ENCODE data around the gene KCNAB1. TPM values are rescaled to one million over a fixed set of nuclear protein-coding genes. Genes with fewer than 3 reads are reported as not detected.
"Not testable (repeated sequence)": the region's sequence is repeated elsewhere in the genome, so short reads cannot be mapped to it uniquely, and the experiment has no call there.

Gene KCNAB1
- total RNA-seq, 1 experiment from 2014 or later = not detected

DNA sequence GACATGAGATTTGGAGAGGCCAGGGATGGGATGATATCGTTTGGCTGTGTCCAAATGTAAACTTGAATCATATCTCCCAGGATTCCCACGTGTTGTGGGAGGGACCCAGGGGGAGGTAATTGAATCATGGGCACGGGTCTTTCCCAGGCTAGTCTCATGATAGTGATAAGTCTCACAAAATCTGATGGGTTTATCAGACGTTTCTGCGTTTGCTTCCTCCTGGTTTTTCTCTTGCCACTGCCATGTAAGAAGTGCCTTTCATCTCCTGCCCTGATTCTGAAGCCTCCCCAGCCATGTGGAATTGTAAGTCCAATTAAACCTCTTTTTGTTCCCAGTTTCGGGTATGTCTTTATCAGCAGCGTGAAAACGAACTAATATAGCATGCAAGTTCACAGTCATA lies 442.1 kb downstream of the KCNAB1 start:
- H3K36me3 ChIP-seq (ENCODE audit: control insufficient read depth in 1 of 2, insufficient read depth in 2 of 2, low read length in 2 of 2); H3K79me2 ChIP-seq (ENCODE audit: insufficient read depth, low read length); H3K27me3 ChIP-seq (ENCODE audit: insufficient read depth, low read length); H3K9me2 ChIP-seq (ENCODE audit: insufficient read depth); H3K9ac ChIP-seq (ENCODE audit: low read length); H3K27ac ChIP-seq (ENCODE audit: low read depth, low read length); BruUV-seq (replicated peaks); ATAC-seq; DNase-seq (ENCODE audit: low read depth, low spot score); H3K9me3 ChIP-seq (ENCODE audit: control insufficient read depth in 1 of 2, insufficient read depth in 1 of 2, low read depth in 1 of 2, low read length in 2 of 2); H3K4me3 ChIP-seq (replicated peaks in 1 of 2; ENCODE audit: low read depth in 1 of 2, low read length in 2 of 2); H3K4me2 ChIP-seq (ENCODE audit: low read length); CTCF ChIA-PET; H4K20me1 ChIP-seq (ENCODE audit: insufficient read depth); POLR2A ChIA-PET; H2AFZ ChIP-seq (ENCODE audit: low read depth, low read length, poor library complexity, severe bottlenecking); RAD21 ChIA-PET (ENCODE audit: low non-redundant PET in 1 of 2, low total read pairs in 2 of 2, uncharacterized antibody in 2 of 2, unreplicated experiment in 2 of 2); H3K4me1 ChIP-seq (ENCODE audit: control insufficient read depth in 1 of 2, insufficient read depth in 2 of 2, low read length in 2 of 2); intact Hi-C loops (cut with micrococcal nuclease): not testable (repeated sequence)

DNA sequence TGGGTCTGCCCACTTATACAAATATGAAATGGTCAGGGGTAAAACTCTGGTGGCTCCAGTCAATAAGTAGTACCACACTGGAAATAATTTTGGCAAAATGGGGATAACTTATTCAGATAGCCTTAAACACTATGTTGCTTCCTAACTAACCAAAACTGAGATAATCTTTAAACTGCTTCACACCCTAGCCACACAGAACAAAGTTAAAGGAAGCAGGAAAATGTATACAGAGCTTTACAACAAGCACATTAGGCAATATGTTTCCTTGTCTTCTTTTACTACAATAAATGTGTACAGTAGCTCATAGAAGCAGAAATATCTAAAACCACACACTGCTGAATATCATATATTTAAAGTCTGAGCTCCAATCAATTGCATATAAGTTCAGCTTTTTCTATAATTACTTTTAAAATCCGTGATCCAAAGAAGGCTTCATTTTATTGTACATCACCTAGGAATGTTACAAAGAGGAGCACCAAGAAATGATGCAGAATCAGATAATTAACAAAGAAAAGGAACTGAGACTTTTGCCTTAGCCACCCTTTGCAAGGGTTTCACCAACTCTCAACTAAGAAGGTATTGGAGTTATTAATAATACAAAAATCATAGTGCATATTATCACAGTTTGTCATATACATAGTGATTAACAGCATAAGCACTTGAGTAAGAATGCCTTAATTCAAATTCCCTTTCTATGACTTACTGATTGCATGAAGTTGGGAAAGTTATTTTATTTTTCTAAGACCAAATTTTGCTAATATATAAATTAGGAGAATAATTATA lies 443.7 kb downstream of the KCNAB1 start:
- H3K9me2 ChIP-seq (ENCODE audit: insufficient read depth) = no peaks in the 10 kb centered on the region
- H3K4me1 ChIP-seq (ENCODE audit: control insufficient read depth in 1 of 2, insufficient read depth in 2 of 2, low read length in 2 of 2) = no peaks in the 10 kb centered on the region
- H3K9ac ChIP-seq (ENCODE audit: low read length) = no peak overlapping the region
- H4K20me1 ChIP-seq (ENCODE audit: insufficient read depth) = no peaks in the 10 kb centered on the region
- H3K36me3 ChIP-seq (ENCODE audit: control insufficient read depth in 1 of 2, insufficient read depth in 2 of 2, low read length in 2 of 2) = no peaks in the 10 kb centered on the region
- no peak overlapping the region for H3K4me2 ChIP-seq (ENCODE audit: low read length)
- DNase-seq (ENCODE audit: low read depth, low spot score) (no peak), ATAC-seq (no peak)
- peak overlapping the region; percentile 11 for H2AFZ ChIP-seq (ENCODE audit: low read depth, low read length, poor library complexity, severe bottlenecking)
- ChIA-PET RAD21 (ENCODE audit: low non-redundant PET in 1 of 2, low total read pairs in 2 of 2, uncharacterized antibody in 2 of 2, unreplicated experiment in 2 of 2) (no interaction called here), CTCF (no interaction called here), POLR2A (no interaction called here)
- BruUV-seq (replicated peaks) = no TSS peak
- no peak overlapping the region for H3K27ac ChIP-seq (ENCODE audit: low read depth, low read length)
- TF ChIP-seq MAX (IDR thresholded peaks at IDR 0.05) (no peak), ELF1 (IDR thresholded peaks at IDR 0.05; ENCODE audit: borderline replicate concordance, low read depth) (no peak), CTCF (IDR thresholded peaks at IDR 0.05 in 2 of 3, conservative IDR thresholded peaks at IDR 0.05 in 1 of 3; ENCODE audit: borderline replicate concordance in 1 of 3, insufficient read depth in 1 of 3, low read depth in 2 of 3, low read length in 2 of 3) (no peak), JUND (IDR thresholded peaks at IDR 0.05) (no peak), POLR2AphosphoS5 (IDR thresholded peaks at IDR 0.05; ENCODE audit: low read depth, low read length) (no peak), RAD21 (IDR thresholded peaks at IDR 0.05; ENCODE audit: low read depth) (no peak), EGR1 (IDR thresholded peaks at IDR 0.05; ENCODE audit: low read depth) (no peak), ZNF274 (IDR thresholded peaks at IDR 0.05; ENCODE audit: low read depth, low read length) (no peak), CBX3 (IDR thresholded peaks at IDR 0.05; ENCODE audit: low read depth) (no peak), ZFX (IDR thresholded peaks at IDR 0.05) (no peak)
- TF ChIP-seq, protein P1, sequence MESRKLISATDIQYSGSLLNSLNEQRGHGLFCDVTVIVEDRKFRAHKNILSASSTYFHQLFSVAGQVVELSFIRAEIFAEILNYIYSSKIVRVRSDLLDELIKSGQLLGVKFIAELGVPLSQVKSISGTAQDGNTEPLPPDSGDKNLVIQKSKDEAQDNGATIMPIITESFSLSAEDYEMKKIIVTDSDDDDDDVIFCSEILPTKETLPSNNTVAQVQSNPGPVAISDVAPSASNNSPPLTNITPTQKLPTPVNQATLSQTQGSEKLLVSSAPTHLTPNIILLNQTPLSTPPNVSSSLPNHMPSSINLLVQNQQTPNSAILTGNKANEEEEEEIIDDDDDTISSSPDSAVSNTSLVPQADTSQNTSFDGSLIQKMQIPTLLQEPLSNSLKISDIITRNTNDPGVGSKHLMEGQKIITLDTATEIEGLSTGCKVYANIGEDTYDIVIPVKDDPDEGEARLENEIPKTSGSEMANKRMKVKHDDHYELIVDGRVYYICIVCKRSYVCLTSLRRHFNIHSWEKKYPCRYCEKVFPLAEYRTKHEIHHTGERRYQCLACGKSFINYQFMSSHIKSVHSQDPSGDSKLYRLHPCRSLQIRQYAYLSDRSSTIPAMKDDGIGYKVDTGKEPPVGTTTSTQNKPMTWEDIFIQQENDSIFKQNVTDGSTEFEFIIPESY (IDR thresholded peaks at IDR 0.05; ENCODE audit: extremely low read depth, insufficient replicate concordance, low read length) = no peak
- H3K79me2 ChIP-seq (ENCODE audit: insufficient read depth, low read length) = no peaks in the 10 kb centered on the region
- intact Hi-C loops (cut with micrococcal nuclease) = no loop called here
- H3K9me3 ChIP-seq (ENCODE audit: control insufficient read depth in 1 of 2, insufficient read depth in 1 of 2, low read depth in 1 of 2, low read length in 2 of 2) = no peaks in the 10 kb centered on the region
- H3K27me3 ChIP-seq (ENCODE audit: insufficient read depth, low read length) = no peaks in the 10 kb centered on the region
- no peak overlapping the region for H3K4me3 ChIP-seq (replicated peaks in 1 of 2; ENCODE audit: low read depth in 1 of 2, low read length in 2 of 2)

Measured in HCT116 (cell line).